DMS53 treated with DMSO at 0.1 percent for 48 hours (cell line): Measurements from ENCODE around the gene ZNRF3.
"Not testable (repeated sequence)": the region's sequence is repeated elsewhere in the genome, so short reads cannot be mapped to it uniquely, and the experiment has no call there.

ENCODE experiments used
- DNase-seq: peaks from one replicate; lab custom pipeline; 2025; ENCODE audit not compliant: unreplicated experiment; lab: John Stamatoyannopoulos, UW

Gene ZNRF3

GRCh38 chr22:28883917-28884746, 760 bp downstream of the ZNRF3 start:
- DNase-seq, result no peak

- no peak for DNase-seq
Observed at GRCh38 chr22:28884747-28885350, 1.5 kb downstream of the ZNRF3 start.

- no peak for DNase-seq
Observed at GRCh38 chr22:28885939-28886338, 2.6 kb downstream of the ZNRF3 start.

- DNase-seq, result not testable (repeated sequence)
Observed at GRCh38 chr22:28886679-28887078, 3.3 kb downstream of the ZNRF3 start.

GRCh38 chr22:28887725-28888459, 4.5 kb downstream of the ZNRF3 start:
- DNase-seq, result no peak

GRCh38 chr22:28889478-28890024, 6.2 kb downstream of the ZNRF3 start:
- no peak for DNase-seq

GRCh38 chr22:28891156-28891733, 7.9 kb downstream of the ZNRF3 start:
- DNase-seq, result no peak

- no peak for DNase-seq
Observed at GRCh38 chr22:28892175-28892731, 8.9 kb downstream of the ZNRF3 start.

GRCh38 chr22:28893810-28894209, 10.4 kb downstream of the ZNRF3 start:
- no peak for DNase-seq

- DNase-seq, result no peak
Observed at GRCh38 chr22:28894334-28894733, 11.0 kb downstream of the ZNRF3 start.

GRCh38 chr22:28894807-28895206, 11.4 kb downstream of the ZNRF3 start:
- DNase-seq, result no peak

- no peak for DNase-seq
Observed at GRCh38 chr22:28896611-28897010, 13.2 kb downstream of the ZNRF3 start.

GRCh38 chr22:28898233-28898629, 14.9 kb downstream of the ZNRF3 start:
- no peak for DNase-seq

- no peak for DNase-seq
Observed at GRCh38 chr22:28899199-28899853, 16.0 kb downstream of the ZNRF3 start.

GRCh38 chr22:28900379-28900925, 17.1 kb downstream of the ZNRF3 start:
- DNase-seq, result no peak

GRCh38 chr22:28902490-28902889, 19.1 kb downstream of the ZNRF3 start:
- no peak for DNase-seq

GRCh38 chr22:28903080-28903479, 19.7 kb downstream of the ZNRF3 start:
- DNase-seq, result no peak

- DNase-seq, result no peak
Observed at GRCh38 chr22:28903729-28904128, 20.4 kb downstream of the ZNRF3 start.

GRCh38 chr22:28904211-28904896, 21.0 kb downstream of the ZNRF3 start:
- DNase-seq, result no peak
